Glutamatergic neuron (in vitro differentiated cells): Measurements from ENCODE around the gene SYNJ2. TPM values are rescaled to one million over a fixed set of nuclear protein-coding genes. Genes with fewer than 3 reads are reported as not detected.

ENCODE experiments used
- DNase-seq: peaks from one replicate; pipeline ENCODE4 v3.0.0; 2022
- H3K27ac Mint-ChIP-seq: one replicate; pipeline ENCODE4 v1.8.0; 2020; ENCODE audit warnings: mild to moderate bottlenecking, mixed read lengths, inconsistent platforms; ENCODE audit not compliant: unreplicated experiment
- H3K27me3 Mint-ChIP-seq: one replicate; pipeline ENCODE4 v1.8.0; 2020; ENCODE audit warnings: mild to moderate bottlenecking, moderate library complexity, mixed read lengths, inconsistent platforms; ENCODE audit not compliant: unreplicated experiment
- H3K36me3 Mint-ChIP-seq: one replicate; pipeline ENCODE4 v1.8.0; 2020; ENCODE audit warnings: mild to moderate bottlenecking, mixed read lengths, inconsistent platforms; ENCODE audit not compliant: unreplicated experiment
- H3K4me1 Mint-ChIP-seq: one replicate; pipeline ENCODE4 v1.8.0; 2020; ENCODE audit warnings: mild to moderate bottlenecking, low read depth, mixed read lengths, inconsistent platforms; ENCODE audit not compliant: unreplicated experiment
- H3K4me3 Mint-ChIP-seq: one replicate; pipeline ENCODE4 v1.8.0; 2020; ENCODE audit warnings: mild to moderate bottlenecking, mixed read lengths, inconsistent platforms; ENCODE audit not compliant: unreplicated experiment
- H3K9me3 Mint-ChIP-seq: one replicate; pipeline ENCODE4 v1.8.0; 2020; ENCODE audit warnings: mild to moderate bottlenecking, moderate library complexity, mixed read lengths, inconsistent platforms; ENCODE audit not compliant: unreplicated experiment
- CTCF ChIP-seq: fragments of 200-600 bp; sonication (generic); IDR thresholded peaks from one replicate; pipeline ENCODE4 v1.5.0; 2021; ENCODE audit not compliant: partially characterized antibody, unreplicated experiment
- total RNA-seq: library from RNA; stranded (reverse); fragmentation: NEBNext Ultra II Directional; extraction: Animal tissue kit (Norgen Biotek cat#: 25700); gene quantifications from one replicate; pipeline ENCODE4 v1.2.1, GENCODE V29; 2021; ENCODE audit not compliant: unreplicated experiment

The SYNJ2 gene
- total RNA-seq, 1 donor from 2014 or later: 2.4 TPM

DNA sequence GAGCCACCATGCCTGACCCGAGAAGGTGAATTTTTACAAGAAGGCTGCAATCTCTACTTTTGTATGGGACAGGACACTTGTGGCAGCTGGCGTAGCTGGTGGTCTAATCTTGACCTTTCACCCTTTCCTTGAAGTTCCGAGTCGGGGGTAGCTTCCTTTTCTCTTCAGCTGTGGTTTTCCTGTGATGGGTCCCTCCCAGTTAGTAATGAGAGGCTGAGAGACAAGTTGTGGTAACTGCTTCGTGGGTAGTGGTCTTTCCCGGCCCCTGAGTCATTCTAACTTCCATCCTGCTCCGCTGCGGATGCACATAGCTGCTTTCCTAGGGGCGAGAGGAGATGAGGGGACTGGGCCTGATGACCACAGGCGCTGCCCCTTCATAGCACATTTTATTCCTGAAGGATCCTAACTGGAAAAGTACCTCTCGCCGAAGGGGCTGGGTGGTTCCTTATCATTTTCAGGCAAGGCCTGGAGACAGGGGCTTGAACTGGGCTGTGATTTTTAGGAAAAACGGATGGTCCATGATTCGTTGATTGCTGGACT is 3.1 kb downstream of the SYNJ2 start:
- no peak for DNase-seq
- H3K36me3 Mint-ChIP-seq: no peaks in the 10 kb centered on the region
- H3K27ac Mint-ChIP-seq: no peak overlapping the region
- no peak for TF ChIP-seq CTCF
- peaks cover 6% of the 10 kb centered on the region for H3K9me3 Mint-ChIP-seq
- H3K4me3 Mint-ChIP-seq: peak overlapping the region; percentile 20
- H3K27me3 Mint-ChIP-seq: peaks cover 10% of the 10 kb centered on the region
- H3K4me1 Mint-ChIP-seq: peaks cover 8% of the 10 kb centered on the region

DNA sequence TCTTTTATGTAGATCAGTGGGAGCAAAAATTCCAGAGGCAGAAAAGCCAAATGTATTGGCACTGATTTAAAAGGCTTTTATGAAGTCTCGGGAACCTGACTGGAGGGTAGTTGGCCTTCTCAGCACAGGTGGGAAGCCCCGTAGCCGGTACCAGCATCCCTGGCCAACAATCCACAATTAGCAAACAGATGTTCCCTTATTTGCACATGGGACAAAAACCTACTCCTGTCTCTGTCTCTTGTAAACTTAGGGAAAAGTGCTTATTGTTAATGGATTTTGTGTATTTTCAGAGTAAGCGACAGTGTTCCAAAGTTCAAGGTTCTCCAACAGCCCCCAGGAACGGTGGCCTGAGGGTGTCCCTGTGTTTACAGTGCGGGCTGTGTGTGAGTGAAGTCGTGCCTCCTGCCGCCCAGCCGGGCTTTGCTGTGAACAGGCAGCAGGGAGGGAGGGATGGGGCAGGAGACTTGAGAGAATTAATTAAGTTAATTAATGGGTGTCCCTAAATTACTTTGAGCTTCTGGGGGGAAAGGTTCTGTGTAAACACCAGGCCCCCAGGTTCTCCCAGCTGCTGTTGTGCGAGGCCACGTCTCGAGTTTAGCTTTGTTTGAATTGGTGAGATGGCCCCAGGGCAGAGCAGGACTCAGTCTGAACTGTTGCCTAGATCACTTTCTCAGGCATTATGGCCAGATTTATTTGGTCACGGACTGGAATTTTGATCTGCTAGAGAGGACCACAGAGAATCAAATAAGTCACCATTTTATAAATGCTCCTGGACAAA is 3.9 kb downstream of the SYNJ2 start:
- Mint-ChIP-seq H3K27ac (no peak overlapping the region), H3K4me1 (peaks cover 13% of the 10 kb centered on the region), H3K36me3 (no peaks in the 10 kb centered on the region), H3K27me3 (peaks cover 6% of the 10 kb centered on the region), H3K4me3 (no peak overlapping the region), H3K9me3 (peaks cover 6% of the 10 kb centered on the region)
- no peak for TF ChIP-seq CTCF
- no peak for DNase-seq

DNA sequence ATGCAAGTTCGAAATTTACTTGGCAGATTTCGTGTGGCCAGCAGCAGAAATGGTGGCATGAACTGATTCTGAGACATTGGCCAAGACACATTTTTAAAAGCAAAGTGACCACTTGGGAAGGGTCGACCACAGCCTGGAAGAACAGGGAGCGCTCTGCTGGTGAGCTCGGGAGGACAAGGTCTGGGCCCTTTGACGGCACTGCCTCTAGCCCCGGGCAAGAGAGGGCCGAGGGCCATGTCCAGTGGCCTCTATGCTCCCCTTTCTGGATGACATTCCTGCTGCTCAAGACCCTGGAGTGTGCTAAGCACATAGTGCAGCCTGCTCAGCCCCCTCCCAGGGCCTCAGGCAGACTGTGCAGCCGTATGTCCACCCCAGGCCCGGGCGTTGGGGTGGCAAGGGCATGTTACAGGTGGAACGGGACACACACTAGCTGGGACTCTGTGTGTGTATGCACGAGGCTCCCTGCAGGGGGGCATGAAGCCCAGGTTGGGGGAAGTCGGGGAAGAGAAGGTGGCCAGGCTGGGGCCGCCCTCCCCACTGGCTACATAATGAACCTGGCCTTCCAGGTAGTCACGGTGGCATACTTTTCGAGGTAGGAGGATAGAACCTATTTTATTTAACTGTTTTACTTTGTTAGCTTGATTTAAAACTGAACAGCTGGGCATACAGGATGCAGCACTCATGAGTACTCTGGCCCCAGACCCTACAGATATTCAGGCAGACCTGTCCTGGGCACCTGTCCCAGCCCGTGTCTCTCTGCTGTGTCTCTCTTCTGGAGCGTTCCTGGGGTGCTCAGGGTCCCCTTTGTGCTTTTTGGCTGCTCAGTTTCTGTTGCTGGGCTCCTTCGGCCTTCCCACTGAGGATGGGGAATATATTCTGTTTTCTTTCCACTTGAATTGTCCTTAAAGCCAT is 6.4 kb downstream of the SYNJ2 start:
- Mint-ChIP-seq H3K4me3 (no peak overlapping the region), H3K9me3 (peaks cover 5% of the 10 kb centered on the region), H3K4me1 (peaks cover 15% of the 10 kb centered on the region), H3K27me3 (no peaks in the 10 kb centered on the region), H3K36me3 (no peaks in the 10 kb centered on the region), H3K27ac (no peak overlapping the region)
- no peak for TF ChIP-seq CTCF
- no peak for DNase-seq

- no peak for DNase-seq
- H3K4me1 Mint-ChIP-seq: peaks cover 15% of the 10 kb centered on the region
- no peaks in the 10 kb centered on the region for H3K36me3 Mint-ChIP-seq
- H3K27me3 Mint-ChIP-seq: no peaks in the 10 kb centered on the region
- H3K4me3 Mint-ChIP-seq: no peak overlapping the region
- TF ChIP-seq CTCF: no peak
- no peak overlapping the region for H3K27ac Mint-ChIP-seq
- peaks cover 4% of the 10 kb centered on the region for H3K9me3 Mint-ChIP-seq
Measured at GRCh38 chr6:157988700-157989063, 7.0 kb downstream of the SYNJ2 start.
